Panc1 (cell line): ENCODE data around the gene ZNF583.

Source experiments
- POLR2AphosphoS5 ChIP-seq: IDR thresholded peaks from 2 replicates; pipeline ENCODE4 v1.6.1; 2012; ENCODE audit warnings: mild to moderate bottlenecking, low read depth, low read length, moderate library complexity
- SIN3A ChIP-seq: IDR thresholded peaks from 2 replicates; pipeline ENCODE4 v1.6.1; 2012; ENCODE audit warnings: low read depth, mild to moderate bottlenecking, low read length, moderate library complexity, borderline replicate concordance; ENCODE audit not compliant: insufficient read depth
- TF ChIP-seq, protein P1 (sequence below): fragments of 450-650 bp; IDR thresholded peaks from 2 replicates; pipeline ENCODE4 v1.5.1; 2017; ENCODE audit warnings: mild to moderate bottlenecking

DNA sequence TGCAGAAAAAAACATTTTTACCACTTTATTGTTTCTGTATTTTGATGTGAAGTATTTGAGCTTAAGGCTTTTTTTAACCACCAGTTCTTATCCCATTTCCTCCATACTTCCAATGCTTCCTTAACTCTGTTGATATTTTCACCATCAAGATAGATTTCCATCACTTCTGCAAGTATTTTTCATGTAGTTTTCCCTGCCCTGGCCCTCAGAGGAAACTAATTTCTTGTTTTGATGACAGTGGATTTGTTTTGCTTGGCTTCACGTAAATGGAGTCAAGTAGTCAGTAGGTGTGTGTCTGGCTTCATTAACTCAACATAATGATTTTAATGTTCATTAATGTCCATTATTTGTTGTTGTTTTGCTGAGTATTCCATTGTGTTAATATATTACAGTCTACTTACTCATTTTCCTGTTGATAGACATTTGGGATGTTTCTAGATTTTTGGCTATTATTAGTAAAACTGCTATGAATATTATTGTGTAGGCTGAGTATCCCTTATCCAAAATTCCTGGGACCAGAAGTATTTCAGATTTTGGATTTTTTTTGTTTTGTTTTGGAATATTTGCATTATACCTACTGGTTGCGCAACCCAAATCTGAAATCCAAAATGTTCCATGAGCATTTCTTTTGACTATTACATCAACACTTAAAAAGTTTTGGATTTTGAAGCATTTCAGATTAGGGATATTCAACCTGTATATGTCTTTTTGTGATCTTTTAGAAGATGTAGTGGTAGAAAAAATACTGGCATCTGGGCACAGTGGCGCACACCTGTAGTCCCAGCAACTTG, 34.1 kb upstream of the ZNF583 start:
- no peak for TF ChIP-seq POLR2AphosphoS5
- TF ChIP-seq, protein P1, sequence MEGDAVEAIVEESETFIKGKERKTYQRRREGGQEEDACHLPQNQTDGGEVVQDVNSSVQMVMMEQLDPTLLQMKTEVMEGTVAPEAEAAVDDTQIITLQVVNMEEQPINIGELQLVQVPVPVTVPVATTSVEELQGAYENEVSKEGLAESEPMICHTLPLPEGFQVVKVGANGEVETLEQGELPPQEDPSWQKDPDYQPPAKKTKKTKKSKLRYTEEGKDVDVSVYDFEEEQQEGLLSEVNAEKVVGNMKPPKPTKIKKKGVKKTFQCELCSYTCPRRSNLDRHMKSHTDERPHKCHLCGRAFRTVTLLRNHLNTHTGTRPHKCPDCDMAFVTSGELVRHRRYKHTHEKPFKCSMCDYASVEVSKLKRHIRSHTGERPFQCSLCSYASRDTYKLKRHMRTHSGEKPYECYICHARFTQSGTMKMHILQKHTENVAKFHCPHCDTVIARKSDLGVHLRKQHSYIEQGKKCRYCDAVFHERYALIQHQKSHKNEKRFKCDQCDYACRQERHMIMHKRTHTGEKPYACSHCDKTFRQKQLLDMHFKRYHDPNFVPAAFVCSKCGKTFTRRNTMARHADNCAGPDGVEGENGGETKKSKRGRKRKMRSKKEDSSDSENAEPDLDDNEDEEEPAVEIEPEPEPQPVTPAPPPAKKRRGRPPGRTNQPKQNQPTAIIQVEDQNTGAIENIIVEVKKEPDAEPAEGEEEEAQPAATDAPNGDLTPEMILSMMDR, result no peak
- no peak for TF ChIP-seq SIN3A
